Activated T-cell treated with anti-CD3 and anti-CD28 coated beads, Interleukin-2, amount 50 U/mL, for 72 hours (primary cell): ENCODE results near the gene TBC1D25. TPM values are rescaled to one million over a fixed set of nuclear protein-coding genes. Genes with fewer than 3 reads are reported as not detected.
"Not testable (repeated sequence)": the region's sequence is repeated elsewhere in the genome, so short reads cannot be mapped to it uniquely, and the experiment has no call there.

ENCODE experiments used
- ATAC-seq, 2 donors: fragments of 150-1000 bp; cut with Tn5 transposase; replicated peaks in 1 of 2; 2 replicates each; pipeline ENCODE4 v1.10.0; 2021; ENCODE audit warnings: moderate library complexity in 2 of 2, mild to moderate bottlenecking in 1 of 2
- DNase-seq, 2 donors: peaks; one replicate each; pipeline ENCODE4 v3.0.0; 2021 to 2022; ENCODE audit warnings: mixed read lengths in 1 of 2
- H3K27ac Mint-ChIP-seq: one replicate; pipeline ENCODE4 v1.8.0; 2022; ENCODE audit warnings: mild to moderate bottlenecking, moderate library complexity, mixed read lengths
- H3K27me3 Mint-ChIP-seq: one replicate; pipeline ENCODE4 v1.8.0; 2022; ENCODE audit warnings: low read depth, mixed read lengths
- H3K36me3 Mint-ChIP-seq, 2 donors: one replicate each; pipeline ENCODE4 v1.8.0; 2022; ENCODE audit warnings: mixed read lengths in 2 of 2, mild to moderate bottlenecking in 1 of 2; ENCODE audit not compliant: insufficient read depth in 2 of 2
- H3K4me1 Mint-ChIP-seq: one replicate; pipeline ENCODE4 v1.8.0; 2022; ENCODE audit warnings: low read depth, mixed read lengths
- H3K4me3 Mint-ChIP-seq, 2 donors: one replicate each; pipeline ENCODE4 v1.8.0; 2022; ENCODE audit warnings: mild to moderate bottlenecking in 2 of 2, mixed read lengths in 2 of 2, moderate library complexity in 2 of 2
- H3K9me3 Mint-ChIP-seq, 2 donors: one replicate each; pipeline ENCODE4 v1.8.0; 2022; ENCODE audit warnings: mixed read lengths in 2 of 2
- total RNA-seq, 2 donors: library from RNA; stranded (reverse); gene quantifications; one replicate each; pipeline ENCODE4 v1.2.3, GENCODE V29; 2022

TBC1D25 gene
- total RNA-seq, 2 donors from 2014 or later: 20.4 to 20.5 TPM

GRCh38 chrX:48541140-48541814, 1.8 kb downstream of the TBC1D25 start:
- no peak for DNase-seq
- Mint-ChIP-seq H3K4me1 (peaks cover 17% of the 10 kb centered on the region), H3K4me3 (peak overlapping the region; percentile 82 to 99), H3K27ac (peak overlapping the region; percentile 79), H3K27me3 (no peaks in the 10 kb centered on the region), H3K9me3 (no peaks in the 10 kb centered on the region), H3K36me3 (peaks cover 3 to 6% of the 10 kb centered on the region in 2 donors)
- ATAC-seq: no peak

- Mint-ChIP-seq H3K4me3 (no peak overlapping the region), H3K27me3 (no peaks in the 10 kb centered on the region), H3K27ac (no peak overlapping the region), H3K4me1 (no peaks in the 10 kb centered on the region), H3K9me3 (no peaks in the 10 kb centered on the region), H3K36me3 (peaks cover 0 to 5% of the 10 kb centered on the region in 2 donors)
- DNase-seq: no peak
- ATAC-seq: no peak
Observed at GRCh38 chrX:48548871-48549270, 9.4 kb downstream of the TBC1D25 start.

GRCh38 chrX:48555731-48556325, 16.3 kb downstream of the TBC1D25 start:
- H3K27me3 Mint-ChIP-seq, H3K9me3 Mint-ChIP-seq, H3K36me3 Mint-ChIP-seq, ATAC-seq, H3K4me1 Mint-ChIP-seq, H3K4me3 Mint-ChIP-seq, H3K27ac Mint-ChIP-seq, DNase-seq: not testable (repeated sequence)

GRCh38 chrX:48558271-48558670, 18.8 kb downstream of the TBC1D25 start:
- Mint-ChIP-seq H3K36me3 (peaks cover 2 to 7% of the 10 kb centered on the region in 2 donors), H3K4me3 (peak overlapping the region in 1 of 2 donors; percentile 43), H3K27me3 (peaks cover 6% of the 10 kb centered on the region), H3K27ac (peak overlapping the region; percentile 87), H3K9me3 (no peaks in the 10 kb centered on the region), H3K4me1 (no peaks in the 10 kb centered on the region)
- ATAC-seq (peak; percentile 97 to 99), DNase-seq (no peak)

- Mint-ChIP-seq H3K9me3 (no peaks in the 10 kb centered on the region), H3K36me3 (peaks cover 2 to 9% of the 10 kb centered on the region in 2 donors), H3K27me3 (peaks cover 4% of the 10 kb centered on the region), H3K4me1 (no peaks in the 10 kb centered on the region), H3K4me3 (no peak overlapping the region), H3K27ac (no peak overlapping the region)
- ATAC-seq (no peak), DNase-seq (no peak)
Observed at GRCh38 chrX:48559636-48560035, 20.1 kb downstream of the TBC1D25 start.

- ATAC-seq (no peak), DNase-seq (no peak)
- Mint-ChIP-seq H3K27me3 (no peaks in the 10 kb centered on the region), H3K9me3 (no peaks in the 10 kb centered on the region), H3K4me3 (no peak overlapping the region), H3K4me1 (no peaks in the 10 kb centered on the region), H3K27ac (no peak overlapping the region), H3K36me3 (peaks cover 2 to 9% of the 10 kb centered on the region in 2 donors)
Observed at GRCh38 chrX:48560056-48560455, 20.5 kb downstream of the TBC1D25 start.

GRCh38 chrX:48560681-48561080, 21.2 kb downstream of the TBC1D25 start:
- no peak overlapping the region for H3K4me3 Mint-ChIP-seq
- no peaks in the 10 kb centered on the region for H3K9me3 Mint-ChIP-seq
- peaks cover 2 to 9% of the 10 kb centered on the region in 2 donors for H3K36me3 Mint-ChIP-seq
- H3K4me1 Mint-ChIP-seq: no peaks in the 10 kb centered on the region
- ATAC-seq: no peak
- no peaks in the 10 kb centered on the region for H3K27me3 Mint-ChIP-seq
- DNase-seq: no peak
- peak overlapping the region; percentile 46 for H3K27ac Mint-ChIP-seq

- peak overlapping the region in 1 of 2 donors; percentile 18 for H3K4me3 Mint-ChIP-seq
- H3K9me3 Mint-ChIP-seq: no peaks in the 10 kb centered on the region
- peak overlapping the region; percentile 15 for H3K27ac Mint-ChIP-seq
- no peaks in the 10 kb centered on the region for H3K27me3 Mint-ChIP-seq
- peaks cover 4 to 5% of the 10 kb centered on the region in 2 donors for H3K36me3 Mint-ChIP-seq
- ATAC-seq (peak; percentile 73 to 78), DNase-seq (peak; percentile 42 to 43)
- H3K4me1 Mint-ChIP-seq: peaks cover 21% of the 10 kb centered on the region
Observed at GRCh38 chrX:48569958-48570357, 30.4 kb downstream of the TBC1D25 start.

GRCh38 chrX:48573690-48574269, 34.3 kb downstream of the TBC1D25 start:
- no peaks in the 10 kb centered on the region for H3K27me3 Mint-ChIP-seq
- H3K4me3 Mint-ChIP-seq: peak overlapping the region; percentile 90 to 98
- no peaks in the 10 kb centered on the region for H3K9me3 Mint-ChIP-seq
- peak overlapping the region; percentile 93 for H3K27ac Mint-ChIP-seq
- H3K36me3 Mint-ChIP-seq: peaks cover 15 to 26% of the 10 kb centered on the region in 2 donors
- DNase-seq (no peak), ATAC-seq (no peak)
- H3K4me1 Mint-ChIP-seq: peaks cover 31% of the 10 kb centered on the region

- peak; percentile 87 to 89 for ATAC-seq
- peak; percentile 90 to 94 for DNase-seq
- peaks cover 18 to 28% of the 10 kb centered on the region in 2 donors for H3K36me3 Mint-ChIP-seq
Observed at GRCh38 chrX:48574270-48575266, 35.1 kb downstream of the TBC1D25 start, which contains the start of gene RBM3. Gene RBM3, plus strand, starts transcription at chrX:48574484. Its CDS starts 697 bp downstream, at chrX:48575181.

GRCh38 chrX:48575642-48576041, 36.1 kb downstream of the TBC1D25 start:
- DNase-seq (no peak), ATAC-seq (no peak)
- peaks cover 22 to 32% of the 10 kb centered on the region in 2 donors for H3K36me3 Mint-ChIP-seq
- H3K4me1 Mint-ChIP-seq: peaks cover 17% of the 10 kb centered on the region
- H3K27ac Mint-ChIP-seq: peak overlapping the region; percentile 93
- peak overlapping the region; percentile 90 to 98 for H3K4me3 Mint-ChIP-seq
- no peaks in the 10 kb centered on the region for H3K9me3 Mint-ChIP-seq
- no peaks in the 10 kb centered on the region for H3K27me3 Mint-ChIP-seq

More at GRCh38 chrX:48574270-48575266, 35.1 kb downstream of the TBC1D25 start, which contains the start of gene RBM3:
- H3K27ac Mint-ChIP-seq: peak within 1 kb of the TSS; percentile 93
- H3K4me1 Mint-ChIP-seq: peaks cover 25% of the 10 kb centered on the region
- H3K9me3 Mint-ChIP-seq: no peaks in the 10 kb centered on the region
- peak within 1 kb of the TSS; percentile 90 to 98 for H3K4me3 Mint-ChIP-seq
- no peaks in the 10 kb centered on the region for H3K27me3 Mint-ChIP-seq

- H3K36me3 Mint-ChIP-seq: peaks cover 22 to 32% of the 10 kb centered on the region in 2 donors
- DNase-seq (no peak), ATAC-seq (no peak)
- H3K27ac Mint-ChIP-seq: peak overlapping the region; percentile 90
- H3K4me1 Mint-ChIP-seq: peaks cover 15% of the 10 kb centered on the region
- H3K27me3 Mint-ChIP-seq: no peaks in the 10 kb centered on the region
- H3K4me3 Mint-ChIP-seq: peak overlapping the region; percentile 90 to 98
- H3K9me3 Mint-ChIP-seq: no peaks in the 10 kb centered on the region
Observed at GRCh38 chrX:48576108-48576507, 36.6 kb downstream of the TBC1D25 start.
